LNCaP clone FGC (cell line): ENCODE results near the gene SEPTIN12.

Experiments
- DNase-seq: peaks from one replicate; pipeline ENCODE4 v3.0.0-alpha.2; 2011; ENCODE audit warnings: low read depth
- H3K4me3 ChIP-seq: 2 replicates; pipeline ENCODE4 v1.5.1; 2011; ENCODE audit warnings: mild to moderate bottlenecking, low read depth, low read length, control low read depth
- CTCF ChIP-seq: IDR thresholded peaks from 2 replicates; pipeline ENCODE4 v1.5.1; 2012; ENCODE audit warnings: mild to moderate bottlenecking; ENCODE audit not compliant: control insufficient read depth, insufficient read depth; ENCODE audit errors: extremely low read depth

The SEPTIN12 gene

GRCh38 chr16:4798456-4798855 lies 10.3 kb upstream of the SEPTIN12 start:
- no peak for DNase-seq
- H3K4me3 ChIP-seq, result no peak overlapping the region
- TF ChIP-seq CTCF, result no peak

DNA sequence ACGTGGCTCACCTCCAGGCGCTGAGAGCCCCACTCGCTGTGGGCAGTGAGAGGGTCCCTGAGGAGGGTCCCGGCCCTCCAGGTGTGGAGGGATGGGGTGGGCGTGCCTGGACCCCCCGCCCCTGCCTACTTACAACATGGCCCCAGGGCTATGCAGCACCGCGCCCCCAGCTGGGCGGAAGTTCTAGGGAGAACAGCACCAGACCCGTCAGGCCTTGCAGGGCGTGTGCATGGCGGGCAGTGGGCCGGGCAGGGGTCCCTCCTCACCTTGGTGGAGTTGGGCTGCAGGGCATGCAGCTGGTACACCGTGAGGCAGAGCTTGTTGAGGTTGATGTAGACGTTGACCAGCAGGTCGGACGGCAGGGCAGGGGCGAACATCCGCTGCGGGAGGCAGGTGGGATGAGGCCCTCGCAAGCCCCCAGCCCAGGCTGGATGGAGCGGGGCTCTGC lies 9.7 kb upstream of the SEPTIN12 start:
- TF ChIP-seq CTCF, result no peak
- no peak for DNase-seq
- no peak overlapping the region for H3K4me3 ChIP-seq

DNA sequence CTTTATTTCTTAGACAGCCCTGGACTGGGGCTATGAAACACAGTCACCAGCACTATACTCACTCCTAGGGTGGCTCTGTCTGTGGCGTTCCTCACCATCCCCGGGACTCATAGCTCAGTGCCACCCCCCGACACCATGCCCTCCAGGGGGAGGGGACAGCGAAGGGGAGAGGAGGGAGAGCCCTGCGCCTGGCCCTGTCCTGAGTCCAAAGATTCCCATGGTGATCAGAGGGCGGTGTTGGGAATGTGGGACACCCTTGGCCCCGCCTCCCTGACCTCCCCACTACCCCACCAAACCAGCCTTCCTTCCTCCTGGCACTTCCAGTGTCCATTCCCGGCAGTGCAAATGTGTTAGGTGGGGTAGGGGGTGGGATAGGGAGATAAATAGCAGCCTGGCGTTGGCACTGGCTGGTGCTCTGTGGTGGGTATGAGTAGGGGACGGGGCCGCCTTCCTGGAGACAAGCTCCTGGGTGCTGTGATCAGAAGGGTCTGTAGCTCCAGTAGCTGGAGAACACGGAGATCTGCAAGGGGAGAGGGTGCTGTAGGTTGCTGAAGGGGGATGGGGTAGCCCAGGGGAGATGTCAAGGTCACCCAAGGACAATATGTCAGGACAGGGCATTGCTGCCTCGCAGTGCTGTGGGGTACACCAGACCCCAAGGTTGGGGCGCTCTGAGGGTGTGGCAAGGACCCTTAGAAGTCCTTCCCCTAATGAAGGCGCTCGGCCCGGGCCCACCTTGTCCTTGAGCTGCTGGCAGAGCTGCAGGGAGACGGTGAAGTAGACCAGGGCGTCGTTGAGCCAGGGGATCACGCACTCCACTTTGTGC lies 9.0 kb upstream of the SEPTIN12 start:
- DNase-seq, result no peak
- no peak overlapping the region for H3K4me3 ChIP-seq
- no peak for TF ChIP-seq CTCF

- no peak for DNase-seq
- TF ChIP-seq CTCF, result no peak
- no peak overlapping the region for H3K4me3 ChIP-seq
These were observed 7.9 kb upstream of the SEPTIN12 start for GRCh38 chr16:4795828-4796572.

GRCh38 chr16:4795181-4795827 lies 7.2 kb upstream of the SEPTIN12 start, which contains the start of gene SMIM22:
Gene SMIM22, plus strand, starts transcription at chr16:4795369. Its CDS starts 366 bp downstream, at chr16:4795735.
- DNase-seq, result no peak
- no peak for TF ChIP-seq CTCF
- no peak within 1 kb of the TSS for H3K4me3 ChIP-seq

DNA sequence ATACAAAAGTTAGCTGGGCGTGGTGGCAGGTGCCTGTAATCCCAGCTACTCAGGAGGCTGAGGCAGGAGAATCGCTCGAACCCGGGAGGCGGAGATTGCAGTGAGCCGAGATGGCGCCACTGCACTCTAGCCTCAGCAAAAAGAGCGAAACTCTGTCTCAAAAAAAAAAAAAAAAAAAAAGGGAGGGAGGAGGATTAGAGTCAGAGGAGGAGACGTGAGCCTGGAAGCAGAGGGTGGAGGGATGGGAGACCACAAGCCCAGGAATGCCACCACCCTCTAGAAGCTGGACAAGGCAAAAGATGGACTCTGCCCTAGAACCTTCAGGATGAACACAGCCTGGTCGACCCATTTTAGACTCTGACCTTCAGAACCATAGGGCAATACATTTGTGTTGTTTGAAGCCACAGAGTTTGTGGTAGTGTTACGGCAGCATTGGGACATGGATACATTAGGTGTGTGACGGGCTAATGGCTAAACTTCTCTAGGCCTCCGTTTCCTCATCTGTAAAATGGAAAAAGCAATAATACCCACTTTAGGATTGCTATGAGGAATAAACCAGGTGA lies 4.9 kb upstream of the SEPTIN12 start:
- DNase-seq, result no peak
- H3K4me3 ChIP-seq, result no peak overlapping the region
- TF ChIP-seq CTCF, result no peak
